Fibroblast of mammary gland (primary cell): Measurements from ENCODE around the gene PNISR.

Experiments used
- DNase-seq: peaks from one replicate; pipeline ENCODE4 v3.0.0-alpha.2; 2010; ENCODE audit warnings: low read depth
- H3K4me3 ChIP-seq: 2 replicates; pipeline ENCODE4 v1.5.1; 2011; ENCODE audit warnings: low read depth, mild to moderate bottlenecking, low read length, moderate library complexity; ENCODE audit not compliant: control insufficient read depth
- TF ChIP-seq, protein P1 (sequence below): conservative IDR thresholded peaks from 2 replicates; pipeline ENCODE4 v1.5.1; 2011; ENCODE audit warnings: low read depth, low read length, inconsistent platforms; ENCODE audit not compliant: control insufficient read depth, insufficient read depth

The PNISR gene

GRCh38 chr6:99378636-99379035 is 46.5 kb downstream of the PNISR start:
- DNase-seq, result no peak
- H3K4me3 ChIP-seq, result no peak overlapping the region
- TF ChIP-seq, protein P1, sequence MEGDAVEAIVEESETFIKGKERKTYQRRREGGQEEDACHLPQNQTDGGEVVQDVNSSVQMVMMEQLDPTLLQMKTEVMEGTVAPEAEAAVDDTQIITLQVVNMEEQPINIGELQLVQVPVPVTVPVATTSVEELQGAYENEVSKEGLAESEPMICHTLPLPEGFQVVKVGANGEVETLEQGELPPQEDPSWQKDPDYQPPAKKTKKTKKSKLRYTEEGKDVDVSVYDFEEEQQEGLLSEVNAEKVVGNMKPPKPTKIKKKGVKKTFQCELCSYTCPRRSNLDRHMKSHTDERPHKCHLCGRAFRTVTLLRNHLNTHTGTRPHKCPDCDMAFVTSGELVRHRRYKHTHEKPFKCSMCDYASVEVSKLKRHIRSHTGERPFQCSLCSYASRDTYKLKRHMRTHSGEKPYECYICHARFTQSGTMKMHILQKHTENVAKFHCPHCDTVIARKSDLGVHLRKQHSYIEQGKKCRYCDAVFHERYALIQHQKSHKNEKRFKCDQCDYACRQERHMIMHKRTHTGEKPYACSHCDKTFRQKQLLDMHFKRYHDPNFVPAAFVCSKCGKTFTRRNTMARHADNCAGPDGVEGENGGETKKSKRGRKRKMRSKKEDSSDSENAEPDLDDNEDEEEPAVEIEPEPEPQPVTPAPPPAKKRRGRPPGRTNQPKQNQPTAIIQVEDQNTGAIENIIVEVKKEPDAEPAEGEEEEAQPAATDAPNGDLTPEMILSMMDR, result no peak

GRCh38 chr6:99369533-99369932 is 55.6 kb downstream of the PNISR start:
- H3K4me3 ChIP-seq, result no peak overlapping the region
- DNase-seq, result no peak
- TF ChIP-seq, protein P1, result no peak

DNA sequence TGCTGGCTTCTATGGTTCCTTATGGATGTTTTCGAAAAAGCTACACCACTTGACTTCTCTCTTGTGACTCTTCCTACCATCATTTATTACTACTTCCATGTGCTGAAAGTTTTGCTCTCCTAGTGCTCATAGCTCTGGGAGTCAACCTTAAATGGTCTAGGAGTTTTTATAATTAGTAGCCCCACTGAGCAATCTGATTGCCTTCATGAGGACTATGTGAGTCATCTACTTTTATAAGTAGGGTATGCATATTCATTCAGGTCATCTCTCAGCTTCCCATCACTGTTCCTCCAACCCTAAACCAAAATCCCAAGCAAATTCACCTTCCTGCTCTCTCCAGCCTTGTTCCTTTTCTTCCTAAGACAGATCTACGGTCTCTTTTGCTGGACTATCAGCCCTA is 58.3 kb downstream of the PNISR start:
- H3K4me3 ChIP-seq, result no peak overlapping the region
- TF ChIP-seq, protein P1, result no peak
- no peak for DNase-seq

DNA sequence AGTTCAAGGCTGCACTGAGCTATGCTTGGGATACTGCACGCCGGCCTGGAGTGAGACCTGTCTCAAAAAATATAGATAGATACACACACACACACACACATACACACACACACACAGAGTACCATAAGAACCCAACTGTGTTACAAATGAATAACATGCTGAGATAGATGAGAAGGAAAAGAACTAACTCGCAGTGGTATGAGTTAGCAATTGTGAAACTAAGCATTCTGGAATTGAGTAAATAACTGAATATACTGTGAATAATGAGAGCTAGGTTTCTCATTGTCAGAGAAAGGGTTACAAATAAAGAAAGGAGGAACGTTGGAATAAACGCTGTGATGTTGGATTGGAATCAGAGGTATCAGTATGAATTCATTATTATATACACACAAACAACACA is 61.1 kb downstream of the PNISR start:
- TF ChIP-seq, protein P1, result no peak
- no peak overlapping the region for H3K4me3 ChIP-seq
- no peak for DNase-seq

DNA sequence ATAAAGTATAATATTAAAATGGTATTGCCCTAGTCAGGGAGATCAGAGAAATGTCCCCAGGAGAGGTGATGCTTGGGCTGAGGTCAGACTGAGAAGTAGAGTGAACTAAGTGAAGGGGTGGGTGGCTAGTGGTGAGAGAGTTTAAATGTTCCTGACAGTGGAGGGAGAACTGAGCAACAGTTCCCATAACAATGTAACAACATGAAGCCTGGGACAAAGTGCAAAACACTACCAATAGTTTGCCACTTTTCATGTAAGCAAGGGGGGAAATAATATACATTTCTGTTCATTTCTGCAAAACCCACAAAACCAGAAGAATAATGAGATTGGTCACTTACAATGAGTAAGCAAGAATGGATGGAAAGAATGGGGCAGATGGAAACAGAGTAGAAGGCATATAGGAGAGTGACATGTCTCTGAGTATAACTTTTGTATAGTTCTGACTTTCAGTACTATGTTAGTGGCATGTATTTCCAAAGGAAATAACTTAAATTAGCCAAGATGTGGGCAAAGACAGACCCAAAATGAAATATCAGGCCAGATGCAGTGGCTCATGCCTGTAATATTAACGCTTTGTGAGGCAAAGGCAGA is 62.3 kb downstream of the PNISR start:
- no peak overlapping the region for H3K4me3 ChIP-seq
- no peak for DNase-seq
- TF ChIP-seq, protein P1, result no peak

- TF ChIP-seq, protein P1, result no peak
- no peak overlapping the region for H3K4me3 ChIP-seq
- DNase-seq, result no peak
These were observed 65.3 kb downstream of the PNISR start for GRCh38 chr6:99359800-99360199.

GRCh38 chr6:99356641-99357040 is 68.5 kb downstream of the PNISR start:
- DNase-seq, result no peak
- H3K4me3 ChIP-seq, result no peak overlapping the region
- TF ChIP-seq, protein P1, result no peak
